ENCODE measurements around the gene SKP1.
A peak's percentile ranks its signal among the peaks of the same experiment; 100 is the strongest.

Gene SKP1

GRCh38 chr5:134100283-134101091 lies 76.3 kb downstream of the SKP1 start:
- H3K4me3 ChIP-seq (ENCODE audit: control insufficient read depth, low read depth, low read length) = no peak overlapping the region
- TF ChIP-seq CTCF (conservative IDR thresholded peaks at IDR 0.05; ENCODE audit: control insufficient read depth, insufficient read depth, low read depth, low read length) = no peak
- DNase-seq (ENCODE audit: low read depth) = peak; percentile 51

- no peak for TF ChIP-seq CTCF (conservative IDR thresholded peaks at IDR 0.05; ENCODE audit: control insufficient read depth, insufficient read depth, low read depth, low read length)
- DNase-seq (ENCODE audit: low read depth) = no peak
- no peak overlapping the region for H3K4me3 ChIP-seq (ENCODE audit: control insufficient read depth, low read depth, low read length)
These were observed 76.8 kb downstream of the SKP1 start for GRCh38 chr5:134099939-134100282.

- TF ChIP-seq CTCF (conservative IDR thresholded peaks at IDR 0.05; ENCODE audit: control insufficient read depth, insufficient read depth, low read depth, low read length) = no peak
- no peak for DNase-seq (ENCODE audit: low read depth)
- H3K4me3 ChIP-seq (ENCODE audit: control insufficient read depth, low read depth, low read length) = no peak overlapping the region
These were observed 77.4 kb downstream of the SKP1 start for GRCh38 chr5:134099288-134099872.

Measured in fibroblast of mammary gland (primary cell).